SW480 (cell line): ENCODE measurements around the gene MXI1.
"Not testable (repeated sequence)": the region's sequence is repeated elsewhere in the genome, so short reads cannot be mapped to it uniquely, and the experiment has no call there.

ENCODE experiments used
- DNase-seq: peaks from one replicate; pipeline ENCODE4 v3.0.0-alpha.2; 2016; ENCODE audit warnings: low spot score

The MXI1 gene

DNA sequence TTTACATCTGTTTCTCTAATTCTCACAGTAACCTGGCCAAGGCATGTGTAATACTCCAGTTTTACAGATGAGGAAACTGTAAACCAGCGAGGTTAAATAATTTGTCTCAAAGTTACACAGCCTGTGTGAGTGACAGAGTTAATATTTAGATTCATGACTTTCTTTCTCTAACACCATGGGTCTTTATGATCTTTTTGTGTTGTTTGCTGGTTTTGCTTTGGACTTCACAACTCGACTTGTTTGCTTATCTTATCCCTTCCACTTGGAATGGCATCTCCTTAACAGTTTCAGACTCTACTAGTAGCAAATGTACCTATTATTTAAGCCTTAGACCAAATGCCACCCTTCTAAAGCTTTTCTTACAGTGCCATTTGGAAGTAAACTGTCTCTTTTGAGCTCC is 34.4 kb downstream of the MXI1 start:
- no peak for DNase-seq

DNA sequence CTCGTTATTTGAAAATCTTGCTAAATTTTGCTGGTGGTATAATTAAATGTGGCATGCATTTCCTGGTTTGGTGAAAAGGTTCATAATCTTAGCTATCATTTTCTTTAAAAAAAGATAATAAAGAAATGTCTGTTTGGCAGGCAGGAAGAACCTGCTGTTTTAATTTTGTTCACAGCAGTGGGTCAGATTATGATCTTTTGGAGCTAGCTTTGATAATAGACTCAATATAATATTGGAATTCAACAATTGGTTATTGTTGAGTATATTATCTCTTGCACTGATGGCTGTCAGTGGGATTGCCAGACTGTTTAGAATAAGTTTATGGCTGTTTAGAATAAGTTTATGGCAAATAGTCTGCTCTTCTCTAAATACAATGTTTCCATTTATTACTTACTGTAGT is 35.1 kb downstream of the MXI1 start:
- no peak for DNase-seq

DNA sequence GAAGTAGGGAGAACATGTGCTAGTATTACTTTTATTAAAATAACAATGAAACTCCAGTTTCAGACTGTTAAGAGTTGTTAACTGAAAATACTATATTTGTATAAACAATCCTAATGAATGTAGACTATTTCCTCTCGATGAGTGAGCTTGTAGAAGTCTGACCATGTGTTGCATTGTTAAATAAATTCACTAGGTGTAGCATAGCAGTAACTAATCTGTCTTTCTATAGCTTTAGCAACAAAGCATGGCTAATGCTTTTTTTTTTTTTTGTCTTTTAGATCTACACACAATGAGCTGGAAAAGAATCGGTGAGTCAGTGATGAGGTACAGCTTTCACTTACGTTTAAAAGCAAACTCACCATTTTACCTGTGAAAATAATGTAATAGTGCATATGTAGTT is 37.1 kb downstream of the MXI1 start:
- no peak for DNase-seq

DNA sequence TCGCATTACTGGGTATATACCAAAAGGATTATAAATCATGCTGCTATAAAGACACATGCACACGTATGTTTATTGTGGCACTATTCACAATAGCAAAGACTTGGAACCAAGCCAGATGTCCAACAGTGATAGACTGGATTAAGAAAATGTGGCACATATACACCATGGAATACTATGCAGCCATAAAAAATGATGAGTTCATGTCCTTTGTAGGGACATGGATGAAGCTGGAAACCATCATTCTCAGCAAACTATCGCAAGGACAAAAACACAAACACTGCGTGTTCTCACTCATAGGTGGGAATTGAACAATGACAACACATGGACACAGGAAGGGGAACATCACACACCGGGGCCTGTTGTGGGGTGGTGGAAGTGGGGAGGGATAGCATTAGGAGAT is 40.4 kb downstream of the MXI1 start:
- DNase-seq: not testable (repeated sequence)

DNA sequence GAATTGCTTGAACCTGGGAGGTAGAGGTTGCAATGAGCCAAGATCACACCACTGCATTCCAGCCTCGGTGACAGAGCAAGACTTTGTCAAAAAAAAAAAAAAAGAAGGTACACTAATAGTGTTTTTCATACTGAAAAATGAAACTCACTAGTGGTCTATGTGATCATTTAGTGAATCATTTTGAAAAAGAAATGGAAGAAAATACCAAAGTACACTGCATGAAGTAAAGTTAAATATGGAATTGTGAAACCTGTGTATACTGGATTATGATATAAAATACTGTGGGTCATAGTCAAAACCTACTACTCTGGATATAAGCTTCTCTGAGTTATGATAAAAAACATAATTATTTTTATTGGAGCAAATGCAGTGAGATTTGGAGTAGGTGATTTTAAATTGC is 42.1 kb downstream of the MXI1 start:
- not testable (repeated sequence) for DNase-seq

DNA sequence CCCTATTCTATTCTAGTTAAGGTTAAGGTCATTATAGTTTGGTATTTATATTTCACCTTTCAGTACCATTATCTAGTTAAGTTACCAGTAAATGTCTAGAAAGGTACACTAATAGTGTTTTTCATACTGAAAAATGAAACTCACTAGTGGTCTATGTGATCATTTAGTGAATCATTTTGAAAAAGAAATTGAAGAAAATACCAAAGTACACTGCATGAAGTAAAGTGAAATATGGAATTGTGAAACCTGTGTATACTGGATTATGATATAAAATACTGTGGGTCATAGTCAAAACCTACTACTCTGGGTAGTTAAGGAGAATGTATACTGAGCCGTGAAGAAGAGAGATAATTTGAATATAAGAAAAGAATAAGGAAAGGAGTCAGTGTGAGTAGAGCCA is 44.0 kb downstream of the MXI1 start:
- not testable (repeated sequence) for DNase-seq

DNA sequence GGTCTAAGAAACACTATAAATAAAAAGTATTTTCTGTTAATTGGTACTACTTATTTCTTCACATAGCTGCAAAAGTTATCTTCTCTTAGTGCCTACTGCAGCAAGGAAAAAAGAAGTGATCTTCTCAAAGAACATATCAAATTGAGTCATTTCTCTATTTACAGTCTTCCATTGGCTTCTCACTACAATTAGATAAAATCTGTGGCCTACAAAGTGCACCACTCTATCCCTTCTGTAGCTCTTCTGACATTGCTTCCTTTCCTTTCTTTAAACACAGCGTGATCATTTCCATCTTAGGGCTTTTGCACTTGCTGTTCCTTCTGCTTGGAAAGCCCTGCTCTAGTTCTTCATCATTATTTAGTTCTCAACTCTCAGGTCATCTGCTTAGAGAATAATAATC is 44.7 kb downstream of the MXI1 start:
- DNase-seq: no peak

DNA sequence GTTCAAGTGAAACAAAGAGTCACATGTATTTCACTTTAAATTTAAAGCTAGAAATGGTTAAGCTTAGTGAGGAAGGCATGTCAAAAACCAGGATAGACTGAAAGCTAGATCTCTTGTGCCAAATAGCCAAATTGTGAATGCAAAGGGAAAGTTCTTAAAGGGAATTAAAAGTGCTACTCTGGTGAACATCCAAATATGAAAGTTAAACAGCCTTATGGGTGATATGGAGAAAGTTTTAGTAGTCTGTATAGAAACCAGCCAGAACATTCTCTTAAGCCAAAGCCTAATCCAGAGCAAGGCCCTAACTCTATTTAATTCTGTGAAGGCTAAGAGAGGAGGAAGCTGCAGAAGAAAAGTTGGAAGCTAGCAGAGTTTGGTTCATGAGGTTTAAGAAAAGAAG is 47.1 kb downstream of the MXI1 start:
- no peak for DNase-seq

DNA sequence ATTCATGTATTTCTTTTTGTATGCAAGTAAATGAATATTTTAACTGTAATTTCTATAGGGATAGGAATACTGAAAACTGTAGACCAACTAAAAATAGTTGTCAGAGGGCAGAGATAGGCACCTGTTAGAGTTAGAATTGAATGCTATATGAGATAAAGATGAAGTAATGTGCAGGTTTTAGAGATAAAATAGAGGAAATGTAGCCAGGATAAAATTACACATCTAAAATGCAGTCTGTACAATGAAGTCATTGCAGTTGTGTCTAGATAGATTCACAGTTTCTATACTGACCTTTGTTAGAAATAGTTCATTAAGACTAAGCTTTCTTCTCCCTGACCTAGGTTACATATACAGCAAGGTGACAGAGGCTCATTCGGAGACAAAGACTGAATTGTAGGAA is 51.1 kb downstream of the MXI1 start:
- DNase-seq: no peak

DNA sequence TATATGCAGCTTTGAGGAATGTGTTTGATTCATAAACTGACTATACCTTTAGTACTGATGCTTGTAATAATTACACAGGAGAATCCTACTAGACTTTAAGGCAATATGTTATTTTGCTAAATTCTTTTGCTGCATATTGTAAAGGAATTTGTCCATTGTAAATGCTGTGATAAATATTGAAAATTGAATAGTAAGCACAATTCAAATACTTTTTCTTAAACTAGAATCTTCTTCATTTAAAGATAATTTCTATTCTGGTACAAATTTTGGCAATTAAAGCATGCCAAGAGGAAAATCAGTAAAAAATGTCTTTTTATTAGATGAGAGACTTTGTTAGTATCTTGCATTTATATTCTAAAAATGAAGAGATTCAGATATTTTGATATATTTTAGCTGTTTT is 51.9 kb downstream of the MXI1 start:
- DNase-seq: no peak

DNA sequence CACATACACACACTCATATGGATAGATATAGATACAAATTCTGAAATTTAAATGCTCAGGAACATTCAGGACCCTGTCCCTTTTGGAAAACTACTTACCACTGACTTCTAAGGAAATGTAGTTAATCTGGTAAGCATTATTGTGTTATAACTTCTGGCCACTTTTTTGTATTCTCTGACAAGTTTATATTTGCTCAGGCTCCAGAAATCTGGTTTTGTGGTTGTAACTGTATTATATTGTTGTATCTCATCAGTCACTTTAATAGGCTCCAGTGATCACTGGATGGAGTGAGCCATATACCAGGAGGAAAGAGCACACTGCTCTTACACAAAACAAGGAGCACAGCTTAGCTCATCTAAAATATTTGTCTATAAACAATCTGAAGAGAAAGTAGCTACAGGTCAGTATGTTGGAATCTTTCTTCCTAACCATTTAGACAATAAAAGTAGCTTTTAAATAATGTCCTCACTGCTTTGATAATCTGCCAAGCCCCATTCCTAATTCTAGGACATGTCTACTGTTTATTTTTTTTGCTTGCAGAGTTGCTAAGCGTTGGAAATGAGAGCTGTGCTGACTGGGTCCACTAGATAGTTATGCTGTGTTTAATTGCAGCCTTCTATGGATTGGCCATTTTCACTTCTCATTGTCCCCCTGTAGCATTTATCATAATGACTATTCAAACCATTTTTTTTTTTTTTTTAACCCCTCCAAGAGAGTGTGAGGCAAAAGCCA is 53.5 kb downstream of the MXI1 start:
- no peak for DNase-seq

DNA sequence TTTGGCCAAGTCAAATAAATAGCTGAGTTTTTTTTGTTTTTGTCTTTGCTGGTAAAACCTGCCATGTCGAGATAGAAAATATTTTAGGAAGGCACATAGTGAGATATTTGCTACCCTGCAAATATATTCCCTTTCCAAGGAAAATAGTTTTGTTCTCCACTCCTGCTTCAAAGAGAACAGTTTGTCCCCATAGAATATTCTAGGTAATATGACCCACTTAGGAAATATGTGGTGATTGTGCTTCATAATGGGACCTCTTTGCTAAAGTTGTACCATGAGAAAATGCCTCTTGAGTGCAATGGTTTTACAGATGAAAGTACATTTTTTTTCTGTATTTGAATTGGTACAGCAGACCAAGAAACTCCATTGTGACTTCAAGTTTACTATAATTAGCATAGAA is 55.8 kb downstream of the MXI1 start:
- no peak for DNase-seq

DNA sequence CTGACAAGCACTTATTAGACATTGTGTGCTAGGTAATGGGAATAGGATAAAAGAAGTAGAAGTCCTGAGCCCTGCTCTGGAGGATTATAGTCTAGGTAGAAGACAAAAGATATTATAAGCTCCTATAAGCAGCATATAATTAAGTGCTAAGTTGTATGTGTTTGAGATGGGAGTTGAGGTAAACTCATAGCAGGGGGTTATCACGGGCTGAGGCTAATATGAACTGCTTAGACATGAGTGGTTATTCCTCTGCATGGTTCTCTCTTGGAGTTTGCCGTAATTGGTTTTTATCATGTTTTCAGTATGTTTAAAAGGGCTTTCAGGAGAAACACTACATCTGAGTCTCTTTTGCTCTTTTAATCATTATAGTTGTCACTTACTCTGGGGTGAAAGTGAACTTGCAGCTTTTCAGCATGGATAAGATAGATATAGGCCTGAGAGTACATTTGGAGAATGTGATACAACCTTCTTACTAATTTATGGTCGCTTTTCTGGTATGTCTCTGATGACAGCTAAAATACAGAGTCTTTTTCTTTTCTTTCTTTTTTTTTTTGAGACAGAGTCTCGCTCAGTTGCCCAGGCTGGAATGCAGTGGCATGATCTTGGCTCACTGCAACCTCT is 58.3 kb downstream of the MXI1 start:
- DNase-seq: no peak

DNA sequence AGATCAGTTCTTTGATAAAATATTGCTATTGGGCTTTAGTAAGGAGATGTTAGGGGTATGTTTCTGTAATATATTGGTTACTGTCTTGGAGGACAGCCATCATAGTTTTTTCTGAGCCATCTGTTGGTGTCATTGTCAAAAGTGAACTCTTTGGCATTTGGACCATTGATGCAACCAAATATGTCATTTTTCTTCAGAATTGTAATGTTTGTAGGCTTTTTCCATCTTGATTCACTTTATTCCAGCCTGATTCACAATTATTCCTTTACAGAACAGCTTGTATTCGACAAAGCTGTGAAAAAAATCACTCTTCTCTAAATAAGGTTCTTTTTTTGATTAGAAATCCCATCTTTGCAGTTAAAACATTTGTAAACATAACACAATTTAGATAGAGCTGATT is 59.9 kb downstream of the MXI1 start:
- no peak for DNase-seq

DNA sequence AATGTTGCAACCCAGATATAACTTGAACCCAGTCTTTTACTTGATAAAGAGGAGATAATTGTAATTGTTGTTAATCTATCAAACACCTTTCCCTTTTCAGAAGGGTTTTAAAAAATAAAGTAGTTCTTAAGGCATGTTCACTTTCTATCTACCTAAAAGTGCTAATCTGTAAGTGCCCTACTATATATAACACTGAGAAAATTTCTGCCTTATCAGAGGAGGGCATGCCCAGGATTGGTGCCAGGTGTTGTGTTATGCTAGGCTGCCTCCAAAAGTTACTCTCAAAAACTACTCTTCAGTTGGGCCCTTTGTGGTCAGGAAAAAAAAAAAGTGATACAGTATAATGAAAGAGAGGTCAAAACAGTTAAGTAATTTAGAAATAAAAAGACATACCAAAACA is 61.0 kb downstream of the MXI1 start:
- DNase-seq: no peak

DNA sequence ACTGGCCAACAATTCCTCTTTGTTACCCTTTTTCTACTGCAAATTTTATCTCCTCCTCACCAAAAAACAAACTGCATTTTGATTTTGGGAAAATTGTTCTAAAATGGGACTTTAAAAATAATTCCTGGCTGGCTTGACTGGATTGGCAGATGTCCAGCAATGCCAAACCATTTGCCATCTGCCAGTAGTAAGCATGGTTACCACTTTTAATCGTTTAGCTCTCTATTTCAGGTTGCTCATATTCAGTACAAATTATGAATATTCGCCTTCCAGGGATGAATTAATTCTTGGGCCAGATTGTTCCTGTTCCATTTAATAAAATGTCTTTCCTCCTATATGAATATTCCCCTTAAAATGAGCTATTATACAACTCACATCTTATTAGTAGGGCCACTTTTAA is 61.6 kb downstream of the MXI1 start:
- DNase-seq: no peak

DNA sequence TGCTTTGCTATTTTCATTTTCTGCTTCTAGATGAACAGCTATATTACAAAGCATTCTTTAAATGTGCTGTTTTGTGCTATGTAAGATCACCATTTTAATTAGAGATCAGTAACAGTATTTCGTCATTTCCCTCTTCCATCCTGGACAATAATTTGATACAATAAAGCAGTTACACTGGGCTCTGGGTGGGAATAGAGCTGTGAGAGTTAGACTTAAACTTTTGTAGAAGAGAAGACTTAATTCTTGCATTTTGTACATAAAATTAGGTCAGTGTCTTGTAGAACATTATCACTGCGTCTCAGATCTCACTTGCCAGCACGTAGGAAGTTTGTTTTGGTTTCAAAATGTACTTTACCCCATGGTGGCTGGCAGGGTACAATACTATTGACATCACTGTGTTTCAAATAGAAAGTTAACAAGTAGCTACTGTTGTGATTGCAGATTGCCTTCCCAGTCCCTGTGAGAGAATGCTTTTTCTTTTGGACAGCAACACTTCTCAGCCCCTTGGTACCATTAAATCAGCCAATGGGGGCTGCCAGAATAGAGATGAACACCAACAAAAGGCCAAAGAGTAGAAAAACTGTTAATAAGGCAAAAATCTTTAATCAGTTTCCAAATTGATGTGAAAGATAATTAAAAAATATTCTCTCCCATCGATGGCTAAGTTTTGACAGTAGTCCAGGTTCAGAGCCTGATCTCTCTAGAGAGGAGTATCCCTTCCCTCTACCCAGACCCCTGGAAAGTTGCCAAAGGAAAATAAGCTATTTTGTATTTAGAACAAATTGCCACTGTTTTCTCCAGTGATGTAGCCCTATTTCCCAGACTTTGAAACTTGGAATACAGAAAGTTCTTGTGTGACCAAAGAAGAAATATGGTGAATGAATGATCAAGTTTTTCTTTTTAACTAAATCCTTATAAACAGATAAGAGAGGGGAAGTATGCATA is 62.2 kb downstream of the MXI1 start:
- DNase-seq: no peak

DNA sequence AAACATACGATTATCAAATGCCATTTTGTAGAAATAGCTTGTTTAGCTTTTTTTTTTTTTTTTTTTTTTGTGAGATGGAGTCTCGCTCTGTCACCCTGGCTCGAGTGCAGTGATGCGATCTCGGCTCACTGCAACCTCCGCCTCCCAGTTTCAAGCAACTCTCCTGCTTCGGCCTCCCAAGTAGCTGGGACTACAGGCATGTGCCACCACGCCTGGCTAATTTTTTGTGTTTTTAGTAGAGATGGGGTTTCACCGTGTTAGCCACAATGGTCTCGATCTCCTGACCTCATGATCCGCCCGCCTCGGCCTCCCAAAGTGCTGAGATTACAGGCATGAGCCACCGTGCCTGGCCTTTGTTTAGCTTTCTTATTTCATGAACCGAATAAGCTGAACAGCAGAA is 65.6 kb downstream of the MXI1 start:
- not testable (repeated sequence) for DNase-seq

DNA sequence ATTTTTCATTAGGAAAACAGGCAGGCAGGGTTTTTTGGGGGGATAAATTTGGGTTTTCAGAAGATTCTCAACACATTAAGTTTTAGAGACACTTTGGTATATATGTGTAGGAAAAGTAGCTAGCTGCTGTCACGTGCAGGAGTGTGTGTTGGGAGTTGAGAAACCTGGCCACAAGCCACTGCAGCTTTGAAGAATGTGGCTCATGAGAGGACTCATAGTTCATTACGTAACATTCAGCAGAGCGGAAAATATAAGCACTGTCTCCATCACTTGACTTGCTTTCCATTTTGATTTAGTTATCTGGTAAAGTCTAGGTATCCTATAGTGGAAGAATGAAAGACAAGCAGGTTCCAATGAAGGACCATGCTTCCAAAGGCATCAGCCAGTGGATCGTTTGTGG is 66.1 kb downstream of the MXI1 start:
- peak; percentile 33 for DNase-seq

DNA sequence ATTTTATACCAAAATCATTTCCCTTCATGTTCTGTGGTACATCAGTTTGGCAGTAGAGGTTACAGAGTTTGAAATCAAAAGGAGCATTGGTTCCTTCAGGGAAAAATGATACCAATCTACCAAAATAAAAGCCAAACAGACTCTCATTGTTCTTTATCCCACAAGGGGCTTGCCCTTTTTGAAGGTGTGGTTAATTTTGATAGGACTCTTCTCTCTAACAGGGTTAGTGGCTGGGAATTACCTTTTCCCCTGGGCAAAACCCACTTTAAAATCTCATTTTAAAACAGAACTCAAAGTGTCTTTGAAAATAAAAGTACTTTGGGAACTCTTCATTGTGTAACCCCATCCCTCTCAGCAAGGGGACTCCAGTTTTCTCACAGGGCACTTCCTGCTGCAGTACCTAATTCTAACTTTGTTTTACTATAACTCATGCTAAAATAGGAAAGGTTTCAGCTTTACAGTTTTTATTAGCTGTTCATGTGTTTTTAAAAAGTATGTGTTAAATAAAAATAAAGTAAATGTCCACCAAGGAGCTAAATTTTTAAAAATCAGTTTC is 66.7 kb downstream of the MXI1 start:
- DNase-seq: peak; percentile 15

DNA sequence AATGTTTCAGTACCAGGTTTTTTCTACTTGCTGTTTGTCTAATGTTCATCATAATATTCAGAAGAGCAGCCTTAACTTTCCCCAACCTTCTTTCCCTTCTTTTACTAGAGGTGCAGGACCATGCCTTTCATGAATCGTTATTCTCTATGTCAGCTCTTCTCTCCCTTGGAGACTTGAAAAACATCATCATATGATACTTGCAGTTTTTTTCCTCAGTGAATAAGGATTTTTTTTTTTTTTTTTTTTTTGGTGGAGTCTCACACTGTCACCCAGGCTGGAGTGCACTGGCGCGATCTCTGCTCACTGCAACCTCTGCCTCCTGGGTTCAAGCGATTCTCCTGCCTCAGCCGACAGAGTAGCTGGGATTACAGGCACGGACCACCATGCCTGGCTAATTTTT is 67.2 kb downstream of the MXI1 start:
- DNase-seq: no peak

DNA sequence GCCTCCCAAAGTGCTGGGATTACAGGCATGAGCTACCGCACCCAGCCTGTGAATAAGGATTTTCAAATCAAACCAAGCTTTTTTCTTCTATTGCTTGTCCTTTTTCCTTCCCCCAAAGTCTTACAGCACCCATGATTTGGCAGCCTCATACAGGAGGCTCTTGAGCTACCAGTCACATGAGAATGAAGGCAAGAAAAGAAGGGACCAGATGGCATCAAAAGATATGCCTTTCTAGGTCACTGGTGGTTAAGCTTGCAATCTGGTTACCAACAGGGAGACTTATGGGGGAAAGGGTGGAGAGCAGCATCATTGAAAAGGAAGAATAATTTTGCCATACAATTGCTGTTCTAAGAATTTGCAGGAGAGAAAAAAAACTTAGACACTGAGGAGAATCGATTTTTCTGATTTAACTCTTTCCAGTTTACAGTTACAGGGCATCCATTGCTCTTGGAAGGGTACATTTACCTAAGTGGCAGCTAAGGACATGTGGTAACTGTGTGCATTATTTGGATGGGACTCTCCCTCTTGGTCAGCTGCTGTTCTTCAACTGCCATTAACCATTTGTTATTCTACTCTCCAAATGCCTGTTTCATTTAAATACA is 67.8 kb downstream of the MXI1 start:
- DNase-seq: no peak
